Esophagus (tissue), 2 donors: ENCODE data around the gene ACTL10. TPM values are rescaled to one million over a fixed set of nuclear protein-coding genes. Genes with fewer than 3 reads are reported as not detected.

Source experiments
- H3K27ac ChIP-seq, 2 donors: one replicate each; pipeline ENCODE4 v1.5.1; 2013; ENCODE audit warnings: low read depth in 2 of 2, mild to moderate bottlenecking in 2 of 2, inconsistent platforms in 1 of 2, low read length in 1 of 2, moderate library complexity in 1 of 2
- H3K27me3 ChIP-seq, 2 donors: one replicate each; pipeline ENCODE4 v1.6.1; 2013; ENCODE audit warnings: low read length in 2 of 2, control low read depth in 1 of 2, mild to moderate bottlenecking in 1 of 2; ENCODE audit not compliant: insufficient read depth in 2 of 2, control insufficient read depth in 1 of 2
- H3K36me3 ChIP-seq, 2 donors: one replicate each; pipeline ENCODE4 v1.6.1; 2013; ENCODE audit warnings: low read length in 1 of 2; ENCODE audit not compliant: control insufficient read depth in 2 of 2, insufficient read depth in 2 of 2
- H3K4me1 ChIP-seq, 2 donors: one replicate each; pipeline ENCODE4 v1.6.1; 2013; ENCODE audit warnings: low read length in 1 of 2; ENCODE audit not compliant: control insufficient read depth in 2 of 2, insufficient read depth in 2 of 2
- H3K4me3 ChIP-seq, 2 donors: one replicate each; pipeline ENCODE4 v1.5.1; 2013; ENCODE audit warnings: low read length in 2 of 2, mild to moderate bottlenecking in 2 of 2, low read depth in 1 of 2, moderate library complexity in 1 of 2
- H3K9me3 ChIP-seq, 2 donors: one replicate each; pipeline ENCODE4 v1.6.1; 2013; ENCODE audit warnings: mild to moderate bottlenecking in 2 of 2, low read depth in 1 of 2, low read length in 1 of 2, moderate library complexity in 1 of 2; ENCODE audit not compliant: control insufficient read depth in 2 of 2, insufficient read depth in 1 of 2
- WGBS, 2 donors: extraction: QIAGEN DNeasy Blood & Tissue Kit; methylation state at CpG; one replicate each; pipeline ENCODE4 v1.1.7; 2013; 5-methylcytosine and 5-hydroxymethylcytosine counted together
- polyA plus RNA-seq, 2 donors: library from polyadenylated mRNA; stranded (reverse); fragments of 200-250 nt; gene quantifications; one replicate each; pipeline ENCODE4 v1.2.3, GENCODE V29; 2013
- donor health status: healthy with polysubstance abuse.
- donor health status: Bipolar disorder and iron deficiency.

Gene ACTL10
- polyA plus RNA-seq, 2 donors = 1.4 to 2.8 TPM

DNA sequence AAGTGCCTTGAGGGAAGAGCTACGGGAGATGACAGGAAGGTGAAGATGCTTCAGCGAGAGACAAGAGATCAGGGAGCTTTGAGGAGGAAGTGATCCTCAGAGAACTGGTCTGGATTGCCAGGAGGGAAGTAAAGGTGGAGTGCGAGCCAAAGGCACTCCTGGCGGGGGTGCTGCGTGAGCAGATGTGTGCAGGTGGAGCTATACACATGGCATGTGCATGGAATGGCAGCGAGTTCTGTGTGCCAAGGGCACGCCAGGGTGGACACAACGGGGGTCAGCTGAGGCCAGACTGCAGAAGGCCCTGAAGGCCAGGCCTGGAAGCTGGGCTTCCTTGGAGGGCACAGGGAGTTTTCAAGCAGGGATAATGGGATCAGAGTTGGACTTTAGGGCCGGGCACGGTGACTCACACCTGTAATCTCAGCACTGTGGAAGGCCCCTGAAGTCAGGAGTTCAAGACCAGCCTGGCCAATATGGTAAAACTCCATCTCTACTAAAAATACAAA is 47.2 kb downstream of the ACTL10 start:
- 84 to 87% methylated on average over 10 of the region's 10 CpGs for WGBS, 2 donors

DNA sequence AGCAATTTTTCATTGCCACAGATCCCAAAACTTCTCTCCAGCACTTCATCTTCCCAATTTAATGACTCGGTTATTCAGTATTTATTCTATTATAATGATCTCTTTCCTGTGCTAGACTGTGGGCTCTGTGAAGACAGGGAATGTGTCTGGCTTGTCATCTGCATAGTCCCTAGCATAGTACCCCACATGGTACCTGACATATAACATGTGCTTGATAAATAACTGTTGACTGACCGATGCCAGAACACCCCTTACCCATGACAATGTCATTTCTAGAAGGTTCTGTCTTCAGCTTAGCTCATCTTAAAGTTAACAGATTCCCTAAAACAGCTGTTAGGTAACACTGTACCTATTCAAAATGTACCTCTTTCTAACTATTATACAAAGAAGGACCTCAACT is 49.8 kb downstream of the ACTL10 start:
- no peaks in the 10 kb centered on the region for H3K27me3 ChIP-seq
- peaks cover 0 to 13% of the 10 kb centered on the region in 2 donors for H3K36me3 ChIP-seq
- no peaks in the 10 kb centered on the region for H3K9me3 ChIP-seq
- WGBS, 2 donors = 91 to 94% methylated on average over 2 of the region's 2 CpGs
- no peak overlapping the region for H3K4me3 ChIP-seq
- H3K4me1 ChIP-seq = peaks cover 5 to 6% of the 10 kb centered on the region in 2 donors
- H3K27ac ChIP-seq = no peak overlapping the region

More for the DNA sequence above, 47.2 kb downstream of the ACTL10 start:
- no peak overlapping the region for H3K27ac ChIP-seq
- peaks cover 0 to 7% of the 10 kb centered on the region in 2 donors for H3K4me1 ChIP-seq
- no peaks in the 10 kb centered on the region for H3K27me3 ChIP-seq
- peaks cover 0 to 17% of the 10 kb centered on the region in 2 donors for H3K36me3 ChIP-seq
- H3K4me3 ChIP-seq = no peak overlapping the region
- no peaks in the 10 kb centered on the region for H3K9me3 ChIP-seq

Other genes with a start within 250 kb of the ACTL10 start
- gene SNTA1, start 223.2 kb upstream of the ACTL10 start, polyA plus RNA-seq = 10 to 100 TPM in 1 of 2 donors, 1 to 10 TPM in 1; 6.1 to 10.9 TPM
- gene CBFA2T2, start 176.8 kb upstream of the ACTL10 start, polyA plus RNA-seq = 1 to 10 TPM; 4.7 to 8.5 TPM
- under 1 TPM; 0.02 to 0.04 TPM for gene C20orf144, start 4.6 kb upstream of the ACTL10 start, polyA plus RNA-seq
- 10 to 100 TPM; 13.5 to 18.4 TPM for gene NECAB3, start 7.5 kb downstream of the ACTL10 start, polyA plus RNA-seq
- 1 to 10 TPM; 6.4 to 6.7 TPM for gene E2F1, start 19.4 kb downstream of the ACTL10 start, polyA plus RNA-seq
- 1 to 10 TPM; 5.4 to 5.8 TPM for gene PXMP4, start 53.4 kb downstream of the ACTL10 start, polyA plus RNA-seq
- 1 to 10 TPM; 2.6 to 4.5 TPM for gene ZNF341, start 65.1 kb downstream of the ACTL10 start, polyA plus RNA-seq
- 100 to 1,000 TPM; 116 to 136 TPM for gene CHMP4B, start 144.4 kb downstream of the ACTL10 start, polyA plus RNA-seq